PC-3 (cell line): ENCODE measurements around the gene VAPB. TPM values are rescaled to one million over a fixed set of nuclear protein-coding genes. Genes with fewer than 3 reads are reported as not detected.

Source experiments
- ATAC-seq: fragments of 200-7000 bp; cut with Tn5 transposase; 2 replicates; pipeline ENCODE4 v1.9.1; 2020; ENCODE audit warnings: mild to moderate bottlenecking, moderate library complexity
- BruUV-seq: library from RNA; stranded (reverse); fragments of 400-500 nt; replicated peaks from 2 replicates; lab custom pipeline; 2021; lab: Mats Ljungman, UMichigan
- CTCF ChIA-PET: fragments of 300-600 bp; sonication (Branson Sonifier 250); formaldehyde crosslinking; loops from one replicate; lab custom pipeline; 2022; ENCODE audit warnings: antibody characterized with exemption; lab: Charles Lee
- POLR2A ChIA-PET: fragments of 300-600 bp; sonication (Branson Sonifier 250); formaldehyde crosslinking; loops from one replicate; lab custom pipeline; 2022; ENCODE audit warnings: antibody characterized with exemption; ENCODE audit not compliant: unreplicated experiment; lab: Charles Lee
- DNase-seq: peaks from one replicate; pipeline ENCODE4 v3.0.0-alpha.2; 2015
- H2AFZ ChIP-seq: fragments of 300-600 bp; sonication (generic); 2 replicates; pipeline ENCODE4 v1.6.0; 2016; ENCODE audit warnings: antibody characterized with exemption, low read length
- H3F3A ChIP-seq: fragments of 300-600 bp; sonication (generic); one replicate; pipeline ENCODE4 v1.6.0; 2017; ENCODE audit warnings: antibody characterized with exemption, low read length, control low read depth, mild to moderate bottlenecking; ENCODE audit not compliant: unreplicated experiment
- H3K27ac ChIP-seq: fragments of 300-600 bp; sonication (generic); 2 replicates; pipeline ENCODE4 v1.5.1; 2016; ENCODE audit warnings: mild to moderate bottlenecking, low read length
- H3K27me3 ChIP-seq: fragments of 300-600 bp; sonication (generic); 2 replicates; pipeline ENCODE4 v1.6.1; 2016; ENCODE audit warnings: low read length, mixed read lengths
- H3K36me3 ChIP-seq: fragments of 300-600 bp; sonication (generic); 2 replicates; pipeline ENCODE4 v1.6.1; 2016; ENCODE audit warnings: low read depth, mixed run types, low read length, mixed read lengths
- H3K4me1 ChIP-seq: fragments of 300-600 bp; sonication (generic); 2 replicates; pipeline ENCODE4 v1.5.1; 2016; ENCODE audit warnings: low read length; ENCODE audit not compliant: insufficient read depth
- H3K4me2 ChIP-seq: fragments of 300-600 bp; sonication (generic); 2 replicates; pipeline ENCODE4 v1.6.0; 2016; ENCODE audit warnings: low read length
- H3K4me3 ChIP-seq: fragments of 300-600 bp; sonication (generic); 2 replicates; pipeline ENCODE4 v1.5.1; 2016; ENCODE audit warnings: mild to moderate bottlenecking, low read length, mixed read lengths
- H3K79me2 ChIP-seq: fragments of 300-600 bp; sonication (generic); 2 replicates; pipeline ENCODE4 v1.6.1; 2017; ENCODE audit warnings: low read length, mixed read lengths
- H3K9ac ChIP-seq: fragments of 300-600 bp; sonication (generic); 2 replicates; pipeline ENCODE4 v1.6.0; 2016; ENCODE audit warnings: mild to moderate bottlenecking, low read length
- H3K9me2 ChIP-seq: fragments of 300-600 bp; sonication (generic); replicated peaks from 2 replicates; pipeline ENCODE4 v1.6.1; 2016; ENCODE audit warnings: mixed run types, low read length, mixed read lengths
- H3K9me3 ChIP-seq: fragments of 300-600 bp; sonication (generic); 2 replicates; pipeline ENCODE4 v1.6.1; 2016; ENCODE audit warnings: low read length, mixed read lengths
- H4K20me1 ChIP-seq: fragments of 300-600 bp; sonication (generic); 2 replicates; pipeline ENCODE4 v1.6.1; 2016; ENCODE audit warnings: low read length, mixed read lengths
- EZH2 ChIP-seq: fragments of 300-600 bp; sonication (generic); IDR thresholded peaks from one replicate; pipeline ENCODE4 v1.6.1; 2017; ENCODE audit warnings: antibody characterized with exemption, mild to moderate bottlenecking, low read length; ENCODE audit not compliant: unreplicated experiment
- EZH2phosphoT487 ChIP-seq: fragments of 300-600 bp; sonication (generic); IDR thresholded peaks from 2 replicates; pipeline ENCODE4 v1.6.1; 2018; ENCODE audit warnings: mild to moderate bottlenecking, antibody characterized with exemption, low read length, borderline replicate concordance
- intact Hi-C: fragments of 100-400 bp; cut with micrococcal nuclease; formaldehyde crosslinking; loops from 2 replicates; pipeline ENCODE4 v1.9.0; 2023
- total RNA-seq: library from RNA; depleted of rRNA; stranded (reverse); fragments of >200 nt; gene quantifications from 2 replicates; pipeline ENCODE4 v1.2.3, GENCODE V29; 2014
- TF ChIP-seq, protein P1 (sequence below): fragments of 300-600 bp; sonication (generic); conservative IDR thresholded peaks from 2 replicates; pipeline ENCODE4 v1.5.1; 2017; ENCODE audit warnings: antibody characterized with exemption, low read depth, mild to moderate bottlenecking, low read length

VAPB gene
- total RNA-seq, 1 experiment from 2014 or later: 16.5 TPM

GRCh38 chr20:58453391-58453790 is 64.4 kb downstream of the VAPB start:
- H2AFZ ChIP-seq: no peak overlapping the region
- H3K9ac ChIP-seq: no peak overlapping the region
- ChIA-PET POLR2A (no interaction called here), CTCF (interaction anchor here (0.5 kb wide), 1 partner anchor 1074 kb away, joined by 5 read pairs; no protein-coding TSS in a partner anchor)
- intact Hi-C loops: loop anchor here (5.0 kb wide), 1 partner anchor 941 kb away; no protein-coding TSS in a partner anchor
- no peak overlapping the region for H3K4me3 ChIP-seq
- no peaks in the 10 kb centered on the region for H3F3A ChIP-seq
- peaks cover 7% of the 10 kb centered on the region for H3K36me3 ChIP-seq
- no peak for ATAC-seq
- no TSS peak for BruUV-seq
- no peaks in the 10 kb centered on the region for H3K4me1 ChIP-seq
- no peaks in the 10 kb centered on the region for H3K27me3 ChIP-seq
- no peaks in the 10 kb centered on the region for H3K79me2 ChIP-seq
- no peaks in the 10 kb centered on the region for H3K9me2 ChIP-seq
- TF ChIP-seq EZH2 (no peak), EZH2phosphoT487 (no peak)
- TF ChIP-seq, protein P1, sequence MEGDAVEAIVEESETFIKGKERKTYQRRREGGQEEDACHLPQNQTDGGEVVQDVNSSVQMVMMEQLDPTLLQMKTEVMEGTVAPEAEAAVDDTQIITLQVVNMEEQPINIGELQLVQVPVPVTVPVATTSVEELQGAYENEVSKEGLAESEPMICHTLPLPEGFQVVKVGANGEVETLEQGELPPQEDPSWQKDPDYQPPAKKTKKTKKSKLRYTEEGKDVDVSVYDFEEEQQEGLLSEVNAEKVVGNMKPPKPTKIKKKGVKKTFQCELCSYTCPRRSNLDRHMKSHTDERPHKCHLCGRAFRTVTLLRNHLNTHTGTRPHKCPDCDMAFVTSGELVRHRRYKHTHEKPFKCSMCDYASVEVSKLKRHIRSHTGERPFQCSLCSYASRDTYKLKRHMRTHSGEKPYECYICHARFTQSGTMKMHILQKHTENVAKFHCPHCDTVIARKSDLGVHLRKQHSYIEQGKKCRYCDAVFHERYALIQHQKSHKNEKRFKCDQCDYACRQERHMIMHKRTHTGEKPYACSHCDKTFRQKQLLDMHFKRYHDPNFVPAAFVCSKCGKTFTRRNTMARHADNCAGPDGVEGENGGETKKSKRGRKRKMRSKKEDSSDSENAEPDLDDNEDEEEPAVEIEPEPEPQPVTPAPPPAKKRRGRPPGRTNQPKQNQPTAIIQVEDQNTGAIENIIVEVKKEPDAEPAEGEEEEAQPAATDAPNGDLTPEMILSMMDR: no peak
- no peak overlapping the region for H3K4me2 ChIP-seq
- no peak for DNase-seq
- H3K27ac ChIP-seq: no peak overlapping the region
- H3K9me3 ChIP-seq: no peaks in the 10 kb centered on the region
- H4K20me1 ChIP-seq: no peaks in the 10 kb centered on the region

GRCh38 chr20:58454460-58454859 is 65.4 kb downstream of the VAPB start:
- DNase-seq (no peak), ATAC-seq (no peak)
- no peak overlapping the region for H3K4me2 ChIP-seq
- no peak overlapping the region for H3K4me3 ChIP-seq
- H3F3A ChIP-seq: no peaks in the 10 kb centered on the region
- no peaks in the 10 kb centered on the region for H3K9me3 ChIP-seq
- BruUV-seq: no TSS peak
- H3K27me3 ChIP-seq: no peaks in the 10 kb centered on the region
- ChIA-PET CTCF (no interaction called here), POLR2A (interaction anchor here (0.7 kb wide), 1 partner anchor 962 kb away, joined by 3 read pairs; no protein-coding TSS in a partner anchor)
- no peak overlapping the region for H3K27ac ChIP-seq
- H2AFZ ChIP-seq: no peak overlapping the region
- no peaks in the 10 kb centered on the region for H4K20me1 ChIP-seq
- no peaks in the 10 kb centered on the region for H3K4me1 ChIP-seq
- H3K9me2 ChIP-seq: no peaks in the 10 kb centered on the region
- H3K36me3 ChIP-seq: no peaks in the 10 kb centered on the region; the same call in none of the 2 replicates
- TF ChIP-seq, protein P1: no peak
- intact Hi-C loops: loop anchor here (5.0 kb wide), 1 partner anchor 942 kb away; no protein-coding TSS in a partner anchor
- H3K9ac ChIP-seq: no peak overlapping the region
- H3K79me2 ChIP-seq: no peaks in the 10 kb centered on the region

DNA sequence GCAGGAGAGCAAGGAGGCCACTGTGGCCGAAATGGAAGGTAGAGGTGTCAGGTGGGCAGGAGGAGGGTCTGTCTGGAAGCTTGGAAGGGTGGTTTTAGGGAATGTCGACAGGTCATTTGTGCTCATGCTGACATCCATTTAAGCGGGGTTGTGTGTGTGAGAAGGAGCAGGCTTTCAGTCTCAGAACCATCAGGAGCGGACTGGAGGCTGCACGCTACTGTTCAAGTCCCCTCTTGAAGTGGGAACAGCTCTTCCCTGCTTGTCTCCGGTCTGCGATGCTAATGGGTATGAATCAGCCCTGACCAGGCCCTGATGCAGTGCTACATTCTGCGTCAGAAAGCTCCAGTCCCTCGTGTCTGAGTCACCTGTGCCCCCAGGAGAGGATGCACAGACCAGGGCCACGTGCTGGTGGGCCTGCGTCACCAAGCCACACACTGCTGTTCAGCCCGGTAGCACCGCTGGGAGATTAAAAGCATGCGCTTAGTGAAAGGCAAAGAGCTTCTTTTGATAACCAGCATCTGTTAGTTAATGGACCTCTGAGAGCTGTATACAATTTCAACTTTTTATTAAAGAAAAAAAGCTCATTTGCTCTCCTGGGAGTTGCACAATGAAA is 68.2 kb downstream of the VAPB start:
- Histone ChIP-seq H3K4me2 (no peak overlapping the region), H2AFZ (no peak overlapping the region), H3K4me3 (no peak overlapping the region), H3K9me2 (no peaks in the 10 kb centered on the region), H3K36me3 (no peaks in the 10 kb centered on the region; the same call in 1 of the 2 replicates), H4K20me1 (no peaks in the 10 kb centered on the region), H3K27me3 (no peaks in the 10 kb centered on the region), H3F3A (no peaks in the 10 kb centered on the region), H3K9ac (no peak overlapping the region), H3K4me1 (no peaks in the 10 kb centered on the region), H3K27ac (no peak overlapping the region), H3K79me2 (no peaks in the 10 kb centered on the region), H3K9me3 (no peaks in the 10 kb centered on the region)
- TF ChIP-seq EZH2phosphoT487 (no peak), EZH2 (no peak)
- TF ChIP-seq, protein P1: no peak
- ChIA-PET CTCF (no interaction called here), POLR2A (no interaction called here)
- DNase-seq: peak; percentile 38
- peak; percentile 60 for ATAC-seq
- BruUV-seq: no TSS peak
- intact Hi-C loops: no loop called here
